Bronchial epithelial cell (primary cell): ENCODE measurements around the gene RBM44. TPM values are rescaled to one million over a fixed set of nuclear protein-coding genes. Genes with fewer than 3 reads are reported as not detected.

Experiments used
- DNase-seq: peaks from one replicate; pipeline ENCODE4 v3.0.0-alpha.2; 2010; ENCODE audit warnings: low read depth
- FAIRE-seq: peaks from 2 replicates; lab custom pipeline; 2011; peaks lifted over from hg19 to GRCh38; lab: Jason Lieb, UNC
- H3K27me3 ChIP-seq: 2 replicates; pipeline ENCODE4 v1.5.1; 2011; ENCODE audit warnings: low read length; ENCODE audit not compliant: control insufficient read depth, insufficient read depth
- H3K36me3 ChIP-seq: 2 replicates; pipeline ENCODE4 v1.5.1; 2011; ENCODE audit warnings: low read length; ENCODE audit not compliant: control insufficient read depth, insufficient read depth
- H3K4me3 ChIP-seq: 2 replicates; pipeline ENCODE4 v1.5.1; 2011; ENCODE audit warnings: mild to moderate bottlenecking, low read depth, low read length, control low read depth
- total RNA-seq: library from RNA; depleted of rRNA; stranded (reverse); fragments of >200 nt; gene quantifications from 2 replicates; pipeline ENCODE4 v1.2.1, GENCODE V29; 2014
- TF ChIP-seq, protein P1 (sequence below): IDR thresholded peaks from 2 replicates; pipeline ENCODE4 v1.5.1; 2011; ENCODE audit warnings: mild to moderate bottlenecking, moderate library complexity, low read length, control low read depth, inconsistent platforms; ENCODE audit not compliant: insufficient read depth, severe bottlenecking

Gene RBM44
- total RNA-seq, 1 donor from 2014 or later: 0.26 TPM

DNA sequence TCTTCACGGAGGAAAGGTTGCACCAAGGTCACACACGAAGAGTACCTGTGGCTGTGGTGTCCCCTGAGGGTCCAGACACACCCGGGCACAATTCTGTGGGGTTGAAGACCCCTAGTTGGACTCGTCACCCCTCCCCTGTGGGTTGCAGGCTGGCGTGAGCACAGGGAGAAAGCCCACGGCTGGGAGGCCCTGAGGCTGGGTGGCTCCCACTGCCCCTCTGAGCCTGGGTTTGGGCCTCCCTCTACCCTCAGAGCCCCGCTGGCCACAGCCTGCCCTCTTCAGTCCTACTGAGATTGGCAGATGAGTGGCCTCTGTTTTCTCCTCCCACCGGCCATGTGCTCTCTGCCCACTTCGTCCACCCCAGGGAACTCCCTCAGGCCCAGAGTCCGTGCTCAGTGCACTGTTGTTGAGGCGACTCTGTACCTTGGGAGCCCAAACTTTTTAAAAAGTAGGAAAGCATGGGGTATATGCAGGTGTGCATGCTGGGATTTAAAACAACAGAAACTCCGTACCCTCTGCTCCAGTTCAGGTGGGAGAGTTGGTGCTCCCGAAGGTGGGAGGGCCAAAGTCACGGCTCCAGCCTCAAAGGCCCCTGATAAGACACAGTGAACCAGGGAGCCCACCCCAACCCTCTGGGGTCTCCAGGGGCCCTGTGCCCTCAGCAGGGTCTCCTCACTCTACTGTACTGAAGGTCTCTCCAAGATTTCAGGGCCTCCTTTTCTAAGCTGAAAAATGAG is 79.9 kb downstream of the RBM44 start:
- no peak for FAIRE-seq
- TF ChIP-seq, protein P1, sequence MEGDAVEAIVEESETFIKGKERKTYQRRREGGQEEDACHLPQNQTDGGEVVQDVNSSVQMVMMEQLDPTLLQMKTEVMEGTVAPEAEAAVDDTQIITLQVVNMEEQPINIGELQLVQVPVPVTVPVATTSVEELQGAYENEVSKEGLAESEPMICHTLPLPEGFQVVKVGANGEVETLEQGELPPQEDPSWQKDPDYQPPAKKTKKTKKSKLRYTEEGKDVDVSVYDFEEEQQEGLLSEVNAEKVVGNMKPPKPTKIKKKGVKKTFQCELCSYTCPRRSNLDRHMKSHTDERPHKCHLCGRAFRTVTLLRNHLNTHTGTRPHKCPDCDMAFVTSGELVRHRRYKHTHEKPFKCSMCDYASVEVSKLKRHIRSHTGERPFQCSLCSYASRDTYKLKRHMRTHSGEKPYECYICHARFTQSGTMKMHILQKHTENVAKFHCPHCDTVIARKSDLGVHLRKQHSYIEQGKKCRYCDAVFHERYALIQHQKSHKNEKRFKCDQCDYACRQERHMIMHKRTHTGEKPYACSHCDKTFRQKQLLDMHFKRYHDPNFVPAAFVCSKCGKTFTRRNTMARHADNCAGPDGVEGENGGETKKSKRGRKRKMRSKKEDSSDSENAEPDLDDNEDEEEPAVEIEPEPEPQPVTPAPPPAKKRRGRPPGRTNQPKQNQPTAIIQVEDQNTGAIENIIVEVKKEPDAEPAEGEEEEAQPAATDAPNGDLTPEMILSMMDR: no peak
- Histone ChIP-seq H3K4me3 (no peak overlapping the region), H3K27me3 (no peaks in the 10 kb centered on the region), H3K36me3 (no peaks in the 10 kb centered on the region)
- DNase-seq: no peak

DNA sequence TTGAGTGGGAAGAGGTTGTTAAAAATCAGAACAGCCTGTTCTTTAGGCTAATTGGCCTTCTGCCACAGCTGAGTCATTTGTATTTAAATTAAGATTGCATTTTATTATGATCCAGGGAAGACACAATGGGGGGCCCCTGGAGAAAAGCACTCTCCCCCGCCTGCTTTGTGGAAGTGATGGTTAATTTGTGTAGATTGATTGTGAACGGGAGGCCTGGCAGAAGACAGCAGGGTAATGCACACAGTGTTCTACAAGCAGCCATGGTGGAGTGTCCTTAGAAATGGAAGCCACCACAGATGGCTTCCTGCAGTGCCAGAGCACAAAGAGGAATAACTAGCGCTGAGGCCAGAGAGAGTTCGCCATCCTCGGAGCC is 80.5 kb downstream of the RBM44 start:
- TF ChIP-seq, protein P1: no peak
- Histone ChIP-seq H3K36me3 (no peaks in the 10 kb centered on the region), H3K27me3 (no peaks in the 10 kb centered on the region), H3K4me3 (no peak overlapping the region)
- FAIRE-seq (no peak), DNase-seq (peak; percentile 58)

DNA sequence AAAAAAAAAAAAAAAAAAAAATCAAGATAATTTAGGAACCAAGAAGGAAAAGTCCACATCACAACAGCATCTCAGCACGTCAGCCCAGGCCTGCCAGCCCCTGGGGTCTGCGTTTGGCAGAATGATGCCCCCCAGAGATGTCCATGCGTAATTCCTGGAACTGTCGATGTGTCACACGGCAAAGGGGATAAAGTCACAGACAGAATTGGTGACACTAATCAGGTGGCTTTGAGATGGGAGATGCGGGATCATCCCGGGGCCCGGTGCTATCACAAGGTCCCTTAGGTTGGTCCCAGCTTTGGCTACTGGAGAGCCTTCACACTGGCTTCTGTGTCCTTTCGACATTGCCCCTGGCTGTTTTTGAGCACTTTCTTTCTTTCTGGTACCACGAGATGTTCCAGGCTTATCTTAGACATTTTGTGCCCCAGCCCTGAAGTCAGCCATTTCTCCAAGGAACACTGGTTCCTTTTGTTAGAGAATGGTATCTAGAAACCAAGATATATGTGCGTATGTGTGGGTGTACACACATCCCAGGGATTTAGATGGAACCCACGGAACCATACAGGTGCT is 81.5 kb downstream of the RBM44 start:
- no peaks in the 10 kb centered on the region for H3K36me3 ChIP-seq
- no peak overlapping the region for H3K4me3 ChIP-seq
- TF ChIP-seq, protein P1: no peak
- no peak for FAIRE-seq
- DNase-seq: no peak
- H3K27me3 ChIP-seq: no peaks in the 10 kb centered on the region

DNA sequence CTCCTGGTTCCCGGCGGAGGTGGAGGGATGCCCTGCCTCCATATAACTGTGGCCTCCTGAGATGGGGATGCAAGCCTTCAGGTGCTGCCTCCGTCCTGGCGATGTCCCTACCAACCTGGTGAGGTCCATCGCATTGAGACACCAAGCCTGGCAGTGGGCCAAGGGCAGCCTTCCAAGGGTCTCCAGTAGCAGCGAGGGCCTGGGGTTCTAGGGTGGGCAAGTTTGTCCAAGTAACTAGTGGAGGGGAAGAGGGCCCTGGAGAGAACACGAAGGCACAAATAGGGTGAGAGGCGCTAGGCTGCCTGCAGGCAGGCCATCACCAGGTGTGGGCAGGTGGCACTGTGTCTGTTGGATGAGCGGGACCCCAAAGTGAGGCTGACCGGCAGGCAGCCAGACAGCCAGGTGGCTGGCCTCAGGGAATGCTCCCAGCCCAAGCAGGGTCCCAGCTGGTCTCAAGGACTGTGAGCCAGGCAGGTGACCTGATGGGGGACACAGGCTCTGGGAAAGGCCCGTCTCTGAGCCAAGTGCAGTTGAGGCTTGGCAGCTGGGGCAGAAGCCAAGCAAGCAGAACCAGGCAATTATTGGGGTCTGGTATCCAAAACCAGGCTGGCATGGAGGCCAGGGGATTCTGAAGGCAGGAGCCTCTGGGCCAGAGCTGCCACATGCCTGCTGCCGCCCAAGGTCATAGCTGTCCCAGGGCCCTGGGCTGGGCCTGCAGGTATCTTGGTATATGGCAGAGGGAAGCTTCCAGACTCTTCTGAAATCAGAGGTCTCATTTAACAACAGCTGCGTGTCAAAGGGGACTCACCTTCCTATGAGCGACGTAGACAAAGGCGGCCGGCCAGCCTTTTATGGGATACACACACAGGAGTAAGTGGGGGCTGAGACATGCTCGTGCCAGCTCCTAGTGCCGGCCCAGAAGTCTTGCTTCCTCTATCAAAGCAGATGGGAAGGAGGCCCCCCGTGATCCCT is 84.2 kb downstream of the RBM44 start:
- Histone ChIP-seq H3K36me3 (no peaks in the 10 kb centered on the region), H3K27me3 (no peaks in the 10 kb centered on the region), H3K4me3 (no peak overlapping the region)
- DNase-seq: no peak
- FAIRE-seq: no peak
- TF ChIP-seq, protein P1: no peak

DNA sequence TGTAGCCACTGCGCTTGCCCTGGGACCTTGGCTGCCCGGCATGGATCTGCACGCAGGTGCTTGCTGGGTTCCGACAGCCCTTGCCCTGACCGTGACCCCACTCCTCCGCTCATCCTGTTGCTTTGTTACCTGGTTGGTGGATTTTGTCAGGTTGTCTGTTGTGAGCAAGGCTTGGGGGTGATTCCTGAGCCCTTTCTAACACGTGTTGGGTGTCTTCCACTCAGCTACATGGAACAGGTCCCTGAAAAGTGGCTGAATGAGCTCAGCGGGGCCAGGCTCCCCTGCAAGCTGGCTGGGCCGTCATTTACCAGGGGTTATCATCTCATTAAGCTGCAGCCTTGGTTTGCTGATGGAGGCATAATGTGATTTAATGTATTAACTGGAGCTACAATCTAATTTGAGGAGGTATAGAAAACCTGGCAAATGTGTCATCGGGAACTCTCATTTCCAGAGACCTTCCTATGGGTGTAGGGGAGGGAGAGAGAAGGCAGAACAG is 85.4 kb downstream of the RBM44 start:
- no peak for FAIRE-seq
- no peaks in the 10 kb centered on the region for H3K27me3 ChIP-seq
- H3K4me3 ChIP-seq: no peak overlapping the region
- no peaks in the 10 kb centered on the region for H3K36me3 ChIP-seq
- no peak for DNase-seq
- TF ChIP-seq, protein P1: no peak
